BLaER1 (cell line): Measurements from ENCODE around the gene TEX2.
"Not testable (repeated sequence)": the region's sequence is repeated elsewhere in the genome, so short reads cannot be mapped to it uniquely, and the experiment has no call there.

Source experiments
- H3K27ac ChIP-seq: shearing (Covaris generic); formaldehyde crosslinking; 2 replicates; pipeline ENCODE4 v1.8.1; 2022
- H3K27me3 ChIP-seq: shearing (Covaris generic); formaldehyde crosslinking; 2 replicates; pipeline ENCODE4 v1.8.1; 2022
- H3K36me3 ChIP-seq: shearing (Covaris generic); formaldehyde crosslinking; 2 replicates; pipeline ENCODE4 v1.8.1; 2022
- H3K4me1 ChIP-seq: shearing (Covaris generic); formaldehyde crosslinking; 2 replicates; pipeline ENCODE4 v1.8.1; 2022
- H3K4me2 ChIP-seq: shearing (Covaris generic); formaldehyde crosslinking; 2 replicates; pipeline ENCODE4 v1.8.1; 2022
- H3K4me3 ChIP-seq: shearing (Covaris generic); formaldehyde crosslinking; 2 replicates; pipeline ENCODE4 v1.8.1; 2022
- H3K9ac ChIP-seq: shearing (Covaris generic); formaldehyde crosslinking; 2 replicates; pipeline ENCODE4 v1.8.1; 2022
- H3K9me3 ChIP-seq: shearing (Covaris generic); formaldehyde crosslinking; 2 replicates; pipeline ENCODE4 v1.8.1; 2022
- H4K20me1 ChIP-seq: shearing (Covaris generic); formaldehyde crosslinking; 2 replicates; pipeline ENCODE4 v1.8.1; 2022
- Cebpa-rat ChIP-seq: shearing (Covaris generic); IDR thresholded peaks from 2 replicates; pipeline ENCODE4 v1.8.1; 2022

Gene TEX2

GRCh38 chr17:64216000-64216337 lies 47.1 kb downstream of the TEX2 start:
- H3K4me1 ChIP-seq, result peaks cover 33% of the 10 kb centered on the region
- H3K9me3 ChIP-seq, result no peaks in the 10 kb centered on the region
- peak overlapping the region; percentile 91 for H3K27ac ChIP-seq
- peak overlapping the region; percentile 73 for H3K4me2 ChIP-seq
- peak overlapping the region; percentile 67 for H3K9ac ChIP-seq
- H3K27me3 ChIP-seq, result no peaks in the 10 kb centered on the region
- TF ChIP-seq Cebpa-rat, result no peak
- H4K20me1 ChIP-seq, result no peaks in the 10 kb centered on the region
- no peak overlapping the region for H3K4me3 ChIP-seq
- peaks cover 26% of the 10 kb centered on the region for H3K36me3 ChIP-seq

GRCh38 chr17:64214950-64215349 lies 48.1 kb downstream of the TEX2 start:
- Histone ChIP-seq H3K4me3 (no peak overlapping the region), H3K4me2 (no peak overlapping the region), H3K27ac (no peak overlapping the region), H3K4me1 (peaks cover 33% of the 10 kb centered on the region), H3K9me3 (no peaks in the 10 kb centered on the region), H3K36me3 (peaks cover 26% of the 10 kb centered on the region), H4K20me1 (no peaks in the 10 kb centered on the region), H3K27me3 (no peaks in the 10 kb centered on the region), H3K9ac (no peak overlapping the region)
- no peak for TF ChIP-seq Cebpa-rat

GRCh38 chr17:64213995-64214811 lies 48.9 kb downstream of the TEX2 start:
- H3K4me3 ChIP-seq, result no peak overlapping the region
- H3K4me2 ChIP-seq, result no peak overlapping the region
- peaks cover 33% of the 10 kb centered on the region for H3K4me1 ChIP-seq
- no peak for TF ChIP-seq Cebpa-rat
- peaks cover 30% of the 10 kb centered on the region for H3K36me3 ChIP-seq
- H3K9me3 ChIP-seq, result no peaks in the 10 kb centered on the region
- no peaks in the 10 kb centered on the region; the same call in 1 of the 2 replicates for H4K20me1 ChIP-seq
- H3K27me3 ChIP-seq, result no peaks in the 10 kb centered on the region
- no peak overlapping the region for H3K27ac ChIP-seq
- H3K9ac ChIP-seq, result no peak overlapping the region

- H3K9me3 ChIP-seq, result no peaks in the 10 kb centered on the region
- no peak overlapping the region for H3K4me2 ChIP-seq
- TF ChIP-seq Cebpa-rat, result no peak
- H3K9ac ChIP-seq, result no peak overlapping the region
- H3K4me3 ChIP-seq, result no peak overlapping the region
- peaks cover 32% of the 10 kb centered on the region for H3K36me3 ChIP-seq
- no peak overlapping the region for H3K27ac ChIP-seq
- H4K20me1 ChIP-seq, result no peaks in the 10 kb centered on the region; the same call in 1 of the 2 replicates
- peaks cover 22% of the 10 kb centered on the region for H3K4me1 ChIP-seq
- no peaks in the 10 kb centered on the region for H3K27me3 ChIP-seq
These were observed 50.9 kb downstream of the TEX2 start for GRCh38 chr17:64212122-64212521.

- 0 out of 2 replicates have a peak, but pooled peaks cover under 1% of the 10 kb centered on the region for H3K4me1 ChIP-seq
- no peak overlapping the region for H3K27ac ChIP-seq
- no peaks in the 10 kb centered on the region for H3K9me3 ChIP-seq
- TF ChIP-seq Cebpa-rat, result no peak
- no peak overlapping the region for H3K9ac ChIP-seq
- no peak overlapping the region for H3K4me3 ChIP-seq
- no peaks in the 10 kb centered on the region for H3K27me3 ChIP-seq
- peaks cover 34% of the 10 kb centered on the region for H3K36me3 ChIP-seq
- no peaks in the 10 kb centered on the region; the same call in 1 of the 2 replicates for H4K20me1 ChIP-seq
- H3K4me2 ChIP-seq, result no peak overlapping the region
These were observed 53.1 kb downstream of the TEX2 start for GRCh38 chr17:64209983-64210382.

- H3K4me1 ChIP-seq, result no peaks in the 10 kb centered on the region
- no peaks in the 10 kb centered on the region; the same call in 1 of the 2 replicates for H4K20me1 ChIP-seq
- no peak overlapping the region for H3K27ac ChIP-seq
- no peak overlapping the region for H3K4me2 ChIP-seq
- no peak overlapping the region for H3K4me3 ChIP-seq
- no peaks in the 10 kb centered on the region for H3K27me3 ChIP-seq
- TF ChIP-seq Cebpa-rat, result no peak
- H3K36me3 ChIP-seq, result peaks cover 34% of the 10 kb centered on the region
- no peaks in the 10 kb centered on the region for H3K9me3 ChIP-seq
- H3K9ac ChIP-seq, result no peak overlapping the region
These were observed 53.6 kb downstream of the TEX2 start for GRCh38 chr17:64209356-64209941.

GRCh38 chr17:64208656-64209055 lies 54.4 kb downstream of the TEX2 start:
- H3K27me3 ChIP-seq, H3K27ac ChIP-seq, H3K4me2 ChIP-seq, H3K9ac ChIP-seq, H3K4me3 ChIP-seq, H3K4me1 ChIP-seq, H4K20me1 ChIP-seq, H3K9me3 ChIP-seq: not testable (repeated sequence)
- H3K36me3 ChIP-seq, result peaks cover 28% of the 10 kb centered on the region

GRCh38 chr17:64205804-64206203 lies 57.3 kb downstream of the TEX2 start:
- Histone ChIP-seq H3K4me1 (peaks cover 8% of the 10 kb centered on the region), H3K4me2 (no peak overlapping the region), H3K9ac (no peak overlapping the region), H3K36me3 (peaks cover 7% of the 10 kb centered on the region; the same call in 1 of the 2 replicates), H3K27me3 (no peaks in the 10 kb centered on the region), H3K9me3 (no peaks in the 10 kb centered on the region), H3K4me3 (no peak overlapping the region), H4K20me1 (no peaks in the 10 kb centered on the region; the same call in 1 of the 2 replicates), H3K27ac (no peak overlapping the region)
- TF ChIP-seq Cebpa-rat, result no peak

GRCh38 chr17:64203630-64204029 lies 59.4 kb downstream of the TEX2 start:
- Histone ChIP-seq H3K9me3 (no peaks in the 10 kb centered on the region), H3K4me1 (peaks cover 17% of the 10 kb centered on the region), H3K27me3 (no peaks in the 10 kb centered on the region), H3K4me2 (no peak overlapping the region), H3K9ac (no peak overlapping the region), H3K36me3 (0 out of 2 replicates have a peak, but pooled peaks cover 3% of the 10 kb centered on the region), H3K27ac (no peak overlapping the region), H3K4me3 (no peak overlapping the region), H4K20me1 (0 out of 2 replicates have a peak, but pooled peaks cover 6% of the 10 kb centered on the region)
- TF ChIP-seq Cebpa-rat, result no peak

GRCh38 chr17:64202683-64203344 lies 60.2 kb downstream of the TEX2 start:
- no peak overlapping the region for H3K27ac ChIP-seq

More at GRCh38 chr17:64202683-64203344, 60.2 kb downstream of the TEX2 start:
- no peak for TF ChIP-seq Cebpa-rat
- H3K4me1 ChIP-seq, result peaks cover 17% of the 10 kb centered on the region
- H3K27me3 ChIP-seq, result no peaks in the 10 kb centered on the region
- no peak overlapping the region for H3K9ac ChIP-seq
- H3K4me3 ChIP-seq, result no peak overlapping the region
- H3K36me3 ChIP-seq, result peaks cover 3% of the 10 kb centered on the region; the same call in 1 of the 2 replicates
- no peak overlapping the region for H3K4me2 ChIP-seq
- 0 out of 2 replicates have a peak, but pooled peaks cover 6% of the 10 kb centered on the region for H4K20me1 ChIP-seq
- peaks cover 5% of the 10 kb centered on the region; the same call in 1 of the 2 replicates for H3K9me3 ChIP-seq
